WTC11 (cell line): ENCODE results near the gene KIF19.

Source experiments
- ATF1 ChIP-seq: sonication (generic); formaldehyde crosslinking; IDR thresholded peaks from 2 replicates; pipeline ENCODE4 v1.8.1; 2023; ENCODE audit warnings: mild to moderate bottlenecking, moderate library complexity, missing genetic modification reagents
- CTCF ChIP-seq: fragments of 200-600 bp; IDR thresholded peaks from 2 replicates; pipeline ENCODE4 v1.8.0; 2022; ENCODE audit warnings: antibody characterized with exemption
- GABPB1 ChIP-seq: sonication (generic); formaldehyde crosslinking; IDR thresholded peaks from 2 replicates; pipeline ENCODE4 v1.8.1; 2023; ENCODE audit warnings: mild to moderate bottlenecking, missing genetic modification reagents
- IRF2 ChIP-seq: sonication (generic); formaldehyde crosslinking; IDR thresholded peaks from 2 replicates; pipeline ENCODE4 v1.8.0; 2022; ENCODE audit warnings: low read depth, missing genetic modification reagents, borderline replicate concordance
- MAX ChIP-seq: sonication (generic); formaldehyde crosslinking; IDR thresholded peaks from 2 replicates; pipeline ENCODE4 v1.8.0; 2022; ENCODE audit warnings: mild to moderate bottlenecking, missing genetic modification reagents
- NFE2L1 ChIP-seq: sonication (generic); formaldehyde crosslinking; IDR thresholded peaks from 2 replicates; pipeline ENCODE4 v1.8.1; 2023; ENCODE audit warnings: missing genetic modification reagents
- SP1 ChIP-seq: sonication (generic); formaldehyde crosslinking; conservative IDR thresholded peaks from 2 replicates; pipeline ENCODE4 v1.8.1; 2022; ENCODE audit warnings: missing genetic modification reagents
- USF2 ChIP-seq: sonication (generic); formaldehyde crosslinking; IDR thresholded peaks from 2 replicates; pipeline ENCODE4 v1.8.1; 2023; ENCODE audit warnings: mild to moderate bottlenecking, missing genetic modification reagents, moderate library complexity
- ZBTB21 ChIP-seq: sonication (generic); formaldehyde crosslinking; IDR thresholded peaks from 2 replicates; pipeline ENCODE4 v1.8.1; 2023; ENCODE audit warnings: mild to moderate bottlenecking, missing genetic modification reagents, borderline replicate concordance
- ZBTB43 ChIP-seq: sonication (generic); formaldehyde crosslinking; IDR thresholded peaks from 2 replicates; pipeline ENCODE4 v1.8.1; 2023; ENCODE audit warnings: mild to moderate bottlenecking, missing genetic modification reagents
- ZNF121 ChIP-seq: sonication (generic); formaldehyde crosslinking; IDR thresholded peaks from 2 replicates; pipeline ENCODE4 v1.8.0; 2023; ENCODE audit warnings: missing genetic modification reagents
- ZNF396 ChIP-seq: fragments of 250-450 bp; sonication (Bioruptor Pico); IDR thresholded peaks from 2 replicates; pipeline ENCODE4 v1.8.0; 2021; ENCODE audit warnings: mild to moderate bottlenecking, moderate library complexity, borderline replicate concordance
- ZSCAN18 ChIP-seq: fragments of 250-450 bp; sonication (Bioruptor Pico); IDR thresholded peaks from 2 replicates; pipeline ENCODE4 v2.1.2; 2022; ENCODE audit warnings: mild to moderate bottlenecking, moderate library complexity

GRCh38 chr17:74344658-74345057 lies 18.6 kb downstream of the KIF19 start:
- TF ChIP-seq ZBTB43 (CRISPR knock-in tag) (no peak), ATF1 (CRISPR knock-in tag) (no peak), CTCF (no peak), ZNF396 (CRISPR knock-in tag) (no peak), GABPB1 (CRISPR knock-in tag) (no peak), ZNF121 (CRISPR knock-in tag) (no peak), MAX (CRISPR knock-in tag) (no peak), IRF2 (no peak), NFE2L1 (CRISPR knock-in tag) (no peak), ZBTB21 (CRISPR knock-in tag) (no peak), ZSCAN18 (CRISPR knock-in tag) (no peak), USF2 (CRISPR knock-in tag) (no peak), SP1 (CRISPR knock-in tag) (no peak)
